ENCODE results near the gene RNF149.
"Not testable (repeated sequence)": the region's sequence is repeated elsewhere in the genome, so short reads cannot be mapped to it uniquely, and the experiment has no call there.

The RNF149 gene

DNA sequence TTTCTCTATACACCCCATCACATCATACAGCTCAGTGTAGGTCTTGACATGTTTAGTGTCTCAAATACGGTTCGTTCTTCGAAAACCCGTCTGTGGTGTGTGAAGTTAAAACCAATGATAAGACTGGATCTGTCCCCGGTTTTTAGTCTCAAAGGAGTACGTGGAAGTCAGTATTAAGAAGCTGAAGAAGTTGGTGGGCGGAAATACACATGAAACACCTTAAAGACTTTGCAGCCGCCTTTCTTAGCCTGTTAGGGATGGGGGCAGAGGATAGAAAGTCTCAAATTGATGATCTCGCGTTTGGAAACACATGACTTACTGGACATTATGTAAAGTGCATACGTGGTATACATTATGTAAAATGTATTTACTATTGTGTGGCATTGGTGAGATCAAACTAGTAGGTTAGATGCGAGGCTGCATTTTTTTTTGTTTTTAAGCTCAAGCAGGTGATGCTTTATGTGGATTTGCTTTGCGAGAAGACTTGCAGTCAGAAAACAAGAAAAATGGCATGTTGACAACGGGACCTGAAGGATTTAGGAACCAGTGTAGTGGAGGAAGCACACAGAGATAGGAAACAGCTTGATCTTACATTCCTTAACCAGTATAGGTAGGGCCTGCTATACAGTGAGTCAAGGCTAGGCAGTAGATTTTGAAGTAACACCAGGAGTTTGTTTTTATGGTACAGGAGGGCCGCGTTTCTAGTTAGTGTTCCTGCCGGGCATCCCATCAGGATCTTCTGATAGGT, 54.6 kb downstream of the RNF149 start:
- no peak for DNase-seq (ENCODE audit: low spot score)

- peak; percentile 75 for DNase-seq (ENCODE audit: low spot score)
These were observed 55.3 kb downstream of the RNF149 start for GRCh38 chr2:101253013-101253702.

DNA sequence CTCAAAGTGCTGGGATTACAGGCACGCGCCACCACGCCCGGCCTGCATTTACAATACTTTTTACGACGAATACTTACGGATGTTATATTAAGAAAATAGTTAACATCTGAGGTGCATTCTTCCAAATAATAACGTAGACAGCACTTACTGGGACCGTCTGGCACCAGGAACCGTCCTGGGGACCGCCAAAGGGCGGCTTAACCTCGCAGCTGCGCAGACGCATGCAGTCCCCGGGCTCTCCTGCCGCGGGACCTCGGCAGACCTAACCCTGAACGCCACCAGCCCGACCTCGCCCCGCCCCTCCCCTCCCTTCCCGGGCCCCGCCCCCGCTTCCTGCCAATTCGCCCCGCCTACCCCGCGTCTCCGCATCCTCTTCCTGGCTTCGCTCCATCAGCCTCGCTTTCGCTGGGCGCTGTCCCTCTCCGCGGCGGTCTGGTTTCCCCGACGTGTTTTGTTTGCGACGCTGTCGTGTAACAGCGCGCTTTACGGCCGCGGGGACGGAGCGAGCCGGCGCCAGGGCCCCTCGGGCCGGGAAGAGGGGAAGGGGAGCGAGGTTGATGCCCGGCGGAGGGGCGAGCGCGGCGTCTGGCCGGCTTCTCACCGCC, 56.0 kb downstream of the RNF149 start, which contains the start of gene CNOT11:
CNOT11 (plus strand) TSS at position 479 of the 605 bp plus-strand sequence; CDS start at position 558, 79 bp downstream.
- peak; percentile 98 for DNase-seq (ENCODE audit: low spot score)

DNA sequence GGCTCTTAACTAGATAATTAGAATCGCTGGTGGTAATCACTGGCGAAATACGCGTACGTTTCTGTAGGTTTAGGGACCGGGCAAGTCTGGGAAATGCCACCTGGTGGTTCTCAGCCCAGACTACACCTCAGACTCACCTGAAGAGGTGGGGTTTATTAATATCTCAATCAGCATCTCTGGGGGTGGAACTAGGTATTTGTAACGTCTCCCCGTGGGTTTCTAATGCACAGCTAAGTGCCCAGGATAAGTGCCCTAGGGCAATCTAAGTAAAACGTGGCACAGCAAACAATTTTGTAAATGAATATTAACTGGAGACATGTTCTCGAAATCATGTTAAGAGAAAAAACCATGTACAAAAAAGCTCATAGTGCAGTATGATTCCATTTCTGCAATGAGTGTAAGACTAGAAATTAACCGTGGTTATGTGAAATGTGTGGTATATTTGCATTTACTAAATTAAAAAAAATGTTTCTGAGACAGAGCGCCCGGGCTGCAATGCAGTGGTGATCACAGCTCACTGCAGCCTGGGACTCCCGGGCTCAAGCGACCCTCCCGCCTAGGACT, 56.6 kb downstream of the RNF149 start:
- peak; percentile 90 for DNase-seq (ENCODE audit: low spot score)

GRCh38 chr2:101251246-101251781, 57.2 kb downstream of the RNF149 start:
- DNase-seq (ENCODE audit: low spot score): not testable (repeated sequence)

DNA sequence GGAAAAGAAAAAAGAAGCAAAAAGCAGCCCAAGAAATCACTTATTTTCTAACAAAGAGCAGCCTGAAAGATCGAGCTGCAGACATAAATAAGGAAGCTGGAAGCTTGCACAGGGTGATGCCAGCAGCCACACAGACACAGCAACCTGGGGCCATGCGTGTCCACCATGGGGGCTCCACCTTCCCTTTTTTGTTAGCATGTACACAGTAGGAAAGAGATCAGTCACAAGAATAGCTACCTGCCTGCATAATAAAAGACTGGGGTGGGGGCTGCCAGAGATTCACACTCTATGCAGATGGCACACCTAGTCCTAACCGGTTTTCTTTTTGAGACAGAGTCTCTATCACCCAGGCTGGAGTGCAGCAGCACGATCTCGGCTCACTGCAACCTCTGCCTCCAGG, 58.7 kb downstream of the RNF149 start:
- DNase-seq (ENCODE audit: low spot score): no peak

DNA sequence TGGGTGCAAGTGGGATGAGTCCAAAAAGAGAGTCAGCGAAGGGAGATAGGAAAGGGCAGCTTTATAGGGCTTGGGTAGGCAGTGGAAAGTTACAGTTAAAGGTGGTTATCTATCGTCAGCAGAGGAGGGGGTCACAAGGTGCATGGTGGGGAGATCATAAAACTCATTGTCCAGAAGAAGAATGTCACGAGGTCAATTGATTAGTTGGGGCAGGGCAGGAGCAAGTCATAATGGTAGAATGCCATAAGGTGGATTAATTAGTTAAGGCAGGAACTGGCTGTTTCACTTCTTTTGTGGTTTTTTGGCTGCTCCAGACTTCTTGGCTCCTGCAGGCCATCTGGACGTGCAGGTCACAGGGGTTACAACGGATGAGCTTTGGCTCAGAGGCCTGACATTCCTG, 59.7 kb downstream of the RNF149 start:
- DNase-seq (ENCODE audit: low spot score): not testable (repeated sequence)

DNA sequence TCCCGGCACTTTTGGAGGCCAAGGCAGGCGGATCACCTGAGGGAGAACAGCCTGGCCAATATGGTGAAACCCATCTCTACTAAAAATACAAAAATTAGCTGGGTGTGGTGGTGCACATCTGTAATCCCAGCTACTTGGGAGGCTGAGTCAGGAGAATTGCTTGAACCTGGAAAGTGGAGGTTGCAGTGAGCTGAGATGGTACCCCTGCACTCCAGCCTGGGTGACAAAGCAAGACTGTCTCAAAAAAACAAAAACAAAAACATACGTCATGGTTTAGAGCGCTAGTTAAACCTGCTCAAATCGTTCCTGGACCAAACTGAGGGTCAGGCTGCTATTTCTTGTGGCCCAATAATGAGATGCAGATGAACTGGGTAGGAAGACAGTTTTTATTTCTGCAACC, 63.0 kb downstream of the RNF149 start:
- DNase-seq (ENCODE audit: low spot score): not testable (repeated sequence)

- not testable (repeated sequence) for DNase-seq (ENCODE audit: low spot score)
These were observed 63.6 kb downstream of the RNF149 start for GRCh38 chr2:101244899-101245298.

DNA sequence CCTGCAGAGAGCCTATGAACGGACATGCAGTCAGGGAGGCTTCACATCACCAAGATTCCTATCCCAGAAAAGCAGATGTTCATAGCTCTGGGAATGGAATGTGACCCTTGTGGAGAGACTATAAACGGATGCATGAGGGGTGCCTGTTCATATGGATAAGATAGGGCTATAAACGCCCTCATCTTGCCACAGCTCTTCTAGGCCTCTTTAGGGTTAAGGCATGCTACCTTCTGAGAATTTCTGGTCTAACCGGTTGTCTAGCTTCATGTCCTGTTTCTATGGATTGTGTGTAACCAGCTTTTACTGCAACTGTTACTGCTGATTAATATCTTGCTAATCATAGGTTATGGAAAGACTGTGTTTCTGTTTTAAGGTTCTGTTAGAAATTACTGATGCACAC, 64.1 kb downstream of the RNF149 start:
- DNase-seq (ENCODE audit: low spot score): not testable (repeated sequence)

DNA sequence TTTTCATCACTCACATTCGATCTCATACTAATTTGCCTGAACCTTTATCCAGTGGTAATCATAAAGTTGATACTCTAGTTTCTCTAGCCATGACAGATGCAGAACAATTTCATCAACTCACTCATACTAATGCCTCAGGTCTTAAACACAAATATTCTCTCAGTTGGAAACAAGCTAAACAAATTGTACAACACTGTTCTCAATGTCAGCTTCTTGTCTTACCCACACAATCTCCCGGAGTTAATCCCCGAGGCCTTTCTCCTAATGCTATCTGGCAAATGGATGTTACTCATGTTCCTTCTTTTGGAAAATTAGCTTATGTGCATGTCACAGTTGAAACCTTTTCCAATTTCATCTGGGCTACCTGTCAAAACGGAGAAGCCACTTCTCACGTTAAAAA, 67.3 kb downstream of the RNF149 start:
- no peak for DNase-seq (ENCODE audit: low spot score)

DNA sequence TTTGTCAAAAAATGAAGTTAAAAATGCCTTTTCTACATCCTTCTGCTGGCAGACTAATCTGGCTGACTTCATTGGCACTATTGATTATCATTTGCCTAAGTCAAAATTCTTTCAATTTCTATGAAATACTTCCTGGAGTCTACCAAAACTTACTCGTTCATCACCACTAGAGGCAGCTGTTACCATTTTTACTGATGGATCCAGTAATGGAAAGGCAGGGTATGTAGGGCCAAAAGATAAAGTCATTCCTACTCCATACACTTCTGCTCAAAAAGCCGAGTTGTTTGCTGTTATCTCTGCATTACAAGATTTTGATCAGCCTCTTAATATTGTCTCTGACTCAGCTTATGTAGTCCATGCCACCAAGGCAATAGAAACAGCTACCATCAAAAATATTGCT, 67.8 kb downstream of the RNF149 start:
- peak; percentile 59 for DNase-seq (ENCODE audit: low spot score)

GRCh38 chr2:101239760-101240118, 68.8 kb downstream of the RNF149 start:
- not testable (repeated sequence) for DNase-seq (ENCODE audit: low spot score)

DNA sequence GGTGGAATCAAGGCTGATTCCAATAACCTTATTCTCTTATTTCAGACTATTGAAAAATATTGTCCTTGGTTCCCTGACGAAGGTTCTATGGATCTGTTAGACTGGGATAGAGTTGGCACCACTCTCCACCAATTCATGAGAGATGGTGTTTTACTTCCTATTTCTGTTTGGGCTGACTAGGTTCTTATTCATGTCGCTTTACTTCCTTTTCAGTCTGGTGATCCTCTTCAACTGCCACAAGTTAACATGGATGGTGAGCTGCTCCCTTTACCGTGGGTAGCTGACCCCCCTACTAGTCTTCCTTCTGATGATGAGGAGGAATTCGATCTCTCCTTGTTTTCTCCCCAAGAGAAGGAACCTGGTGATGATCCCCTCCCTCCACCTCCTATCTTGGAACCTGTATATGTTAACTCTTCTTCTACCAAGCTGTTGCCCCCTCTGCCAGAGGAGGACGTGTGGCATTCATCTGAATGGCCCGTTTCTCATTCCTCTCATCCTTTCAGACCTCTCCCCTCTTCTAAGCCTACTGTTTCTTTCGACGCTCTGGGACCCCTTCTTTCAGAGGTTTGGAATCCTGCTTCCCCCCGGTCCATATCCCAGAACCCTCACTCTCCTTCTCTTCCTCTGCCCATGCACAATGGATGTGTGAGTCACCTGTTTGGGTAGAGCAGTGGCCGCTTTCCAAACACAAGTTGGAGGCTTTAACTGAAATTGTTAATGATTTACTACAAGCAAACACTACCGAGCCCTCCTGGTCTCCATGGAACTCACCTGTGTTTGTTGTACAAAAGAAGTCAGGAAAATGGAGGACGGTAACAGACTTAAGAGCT, 69.4 kb downstream of the RNF149 start:
- DNase-seq (ENCODE audit: low spot score): peak; percentile 93

DNA sequence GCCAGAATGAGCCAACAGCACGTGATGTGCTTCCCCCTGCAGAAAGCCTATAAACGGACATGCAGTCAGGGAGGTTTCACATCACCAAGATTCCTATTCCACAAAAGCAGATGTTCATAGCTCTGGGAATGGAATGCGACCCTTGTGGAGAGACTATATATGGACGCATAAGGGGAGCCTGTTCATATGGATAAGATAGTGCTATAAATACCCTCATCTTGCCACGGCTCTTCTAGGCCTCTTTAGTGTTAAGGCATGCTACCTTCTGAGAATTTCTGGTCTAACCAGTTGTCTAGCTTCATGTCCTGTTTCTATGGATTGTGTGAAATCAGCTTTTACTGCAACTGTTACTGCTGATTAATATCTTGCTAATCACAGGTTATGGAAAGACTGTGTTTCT, 70.6 kb downstream of the RNF149 start:
- DNase-seq (ENCODE audit: low spot score): not testable (repeated sequence)

DNA sequence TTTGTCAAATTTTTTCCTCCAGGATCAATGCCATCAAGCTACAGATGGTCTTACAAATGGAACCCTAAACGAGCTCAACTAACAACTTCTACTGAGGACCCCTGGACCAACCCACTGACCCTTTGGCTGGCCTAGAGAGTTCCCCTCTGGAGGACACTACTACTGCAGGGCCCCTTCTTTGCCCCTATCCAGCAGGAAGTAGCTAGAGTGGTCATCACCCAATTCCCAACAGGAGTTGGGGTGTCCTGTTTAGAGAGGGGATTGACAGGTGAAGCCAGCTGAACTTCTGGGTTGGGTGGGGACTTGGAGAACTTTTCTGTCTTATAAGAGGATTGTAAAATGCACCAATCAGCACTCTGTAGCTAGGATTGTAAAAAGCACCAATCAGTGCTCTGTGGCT, 72.5 kb downstream of the RNF149 start:
- DNase-seq (ENCODE audit: low spot score): not testable (repeated sequence)

GRCh38 chr2:101234169-101234938, 74.1 kb downstream of the RNF149 start:
- no peak for DNase-seq (ENCODE audit: low spot score)

DNA sequence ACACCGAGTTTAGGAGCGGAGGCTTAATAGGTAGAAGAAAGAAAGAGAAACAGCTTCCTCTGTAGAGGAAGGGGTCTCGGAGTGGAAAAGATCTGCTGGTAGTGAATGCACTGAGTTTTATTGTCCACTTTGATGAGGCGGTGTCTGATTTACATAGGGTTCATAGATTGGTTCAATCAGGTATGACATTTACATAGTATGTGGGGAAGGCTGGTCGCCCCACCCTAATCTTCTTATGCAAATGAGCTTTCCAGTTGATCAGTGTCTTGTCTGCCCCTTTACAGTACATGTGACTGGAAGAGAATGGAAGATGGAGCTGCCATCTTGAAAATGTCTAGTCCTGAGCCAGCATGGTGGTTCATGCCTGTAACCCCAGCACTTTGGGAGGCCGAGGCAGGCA, 75.7 kb downstream of the RNF149 start:
- DNase-seq (ENCODE audit: low spot score): no peak

DNA sequence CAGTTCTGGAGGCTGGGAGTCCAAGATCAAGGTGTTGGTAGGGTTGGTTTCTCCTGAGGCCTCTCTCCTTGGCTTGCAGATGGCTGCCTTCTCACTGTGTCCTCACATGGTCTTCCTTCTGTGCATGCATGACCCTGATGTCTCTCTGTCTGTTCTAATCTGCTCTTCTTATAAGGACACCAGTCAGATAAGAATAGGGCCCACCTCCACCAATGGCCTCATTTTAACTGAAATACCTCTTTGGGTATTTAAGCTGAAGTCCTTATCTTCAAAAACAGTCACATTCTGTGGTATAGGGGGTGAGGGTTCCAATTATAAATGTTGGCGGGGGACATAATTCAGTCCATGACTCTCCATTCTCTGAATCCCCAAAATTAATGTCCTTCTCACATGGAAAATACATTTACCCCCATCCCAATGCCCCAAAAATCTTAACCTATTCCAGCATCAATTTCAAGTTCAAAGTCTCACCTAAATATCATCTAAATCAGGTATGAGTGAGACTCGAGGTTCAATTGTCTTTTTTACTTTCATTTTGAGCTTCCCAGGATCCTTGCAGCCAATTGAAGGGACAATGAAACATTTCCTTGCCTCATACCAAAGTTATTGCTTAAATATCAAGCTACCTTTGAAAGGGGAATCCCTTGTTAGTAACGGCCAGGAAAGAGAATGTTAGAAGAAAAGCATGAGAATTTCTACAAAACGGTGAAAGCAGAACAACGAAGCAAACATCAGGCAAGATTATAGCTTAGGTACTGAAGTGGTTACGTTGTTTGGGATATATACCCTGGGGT, 76.4 kb downstream of the RNF149 start:
- no peak for DNase-seq (ENCODE audit: low spot score)

DNA sequence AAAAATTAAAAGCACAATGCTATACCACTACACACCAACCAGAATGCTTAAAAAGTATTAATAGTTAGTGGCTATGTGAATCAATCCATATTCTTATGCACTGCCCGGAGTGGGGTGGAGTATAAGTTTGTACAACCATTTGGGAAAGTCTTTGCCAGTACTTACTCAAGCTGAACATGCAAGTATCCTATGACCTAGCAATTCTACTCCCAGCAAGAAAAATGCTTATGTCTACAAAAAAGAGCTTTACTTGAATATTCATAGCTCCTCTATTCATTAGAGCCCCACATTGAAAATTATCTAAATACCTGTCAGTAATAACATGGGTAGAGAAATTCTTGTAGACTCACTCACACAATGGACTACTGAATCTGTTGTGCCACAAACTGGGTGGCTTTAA, 77.3 kb downstream of the RNF149 start:
- DNase-seq (ENCODE audit: low spot score): no peak

All from SW480 (cell line).